Trophoblast cell (in vitro differentiated cells and primary cell): ENCODE results near the gene B4GALT2.

Experiments used
- DNase-seq, 2 donors: peaks; one replicate each; pipeline ENCODE4 v3.0.0-alpha.2; 2016
- H2AFZ ChIP-seq: 2 replicates; pipeline ENCODE4 v1.6.1; 2013; ENCODE audit warnings: low read length, moderate library complexity, mild to moderate bottlenecking; ENCODE audit not compliant: insufficient read depth, poor library complexity
- H2AK5ac ChIP-seq: 2 replicates; pipeline ENCODE4 v1.6.1; 2013; ENCODE audit warnings: mild to moderate bottlenecking, low read length
- H2BK120ac ChIP-seq: 2 replicates; pipeline ENCODE4 v1.6.1; 2013; ENCODE audit warnings: low read length, mild to moderate bottlenecking, moderate library complexity; ENCODE audit not compliant: insufficient read depth, poor library complexity
- H2BK12ac ChIP-seq: 2 replicates; pipeline ENCODE4 v1.6.1; 2013; ENCODE audit warnings: mild to moderate bottlenecking, low read length, moderate library complexity
- H2BK5ac ChIP-seq: 2 replicates; pipeline ENCODE4 v1.6.1; 2013; ENCODE audit warnings: low read length, low read depth, moderate library complexity, mild to moderate bottlenecking; ENCODE audit not compliant: poor library complexity
- H3K14ac ChIP-seq: 2 replicates; pipeline ENCODE4 v1.6.1; 2013; ENCODE audit warnings: mild to moderate bottlenecking, low read length
- H3K18ac ChIP-seq: 2 replicates; pipeline ENCODE4 v1.6.1; 2013; ENCODE audit warnings: mild to moderate bottlenecking, low read length
- H3K23ac ChIP-seq: 2 replicates; pipeline ENCODE4 v1.6.1; 2013; ENCODE audit warnings: low read length
- H3K27ac ChIP-seq: 2 replicates; pipeline ENCODE4 v1.5.1; 2013; ENCODE audit warnings: low read depth, mild to moderate bottlenecking, inconsistent platforms, low read length, moderate library complexity
- H3K27me3 ChIP-seq: 2 replicates; pipeline ENCODE4 v1.6.1; 2013; ENCODE audit warnings: inconsistent platforms, mild to moderate bottlenecking, low read length, moderate library complexity; ENCODE audit not compliant: insufficient read depth
- H3K36me3 ChIP-seq, 2 experiments: 1 replicate in 1 of 2; 2 replicates in 1 of 2; pipeline ENCODE4 v1.6.1; 2013; ENCODE audit warnings: low read length in 2 of 2, mild to moderate bottlenecking in 2 of 2, moderate library complexity in 1 of 2; ENCODE audit not compliant: insufficient read depth in 2 of 2, control insufficient read depth in 1 of 2
- H3K4ac ChIP-seq: 2 replicates; pipeline ENCODE4 v1.6.1; 2013; ENCODE audit warnings: low read depth, mild to moderate bottlenecking, low read length, moderate library complexity
- H3K4me1 ChIP-seq, 2 experiments: 1 replicate in 1 of 2; 2 replicates in 1 of 2; pipeline ENCODE4 v1.6.1; 2013; ENCODE audit warnings: low read length in 2 of 2, mild to moderate bottlenecking in 2 of 2, moderate library complexity in 1 of 2; ENCODE audit not compliant: insufficient read depth in 2 of 2, control insufficient read depth in 1 of 2
- H3K4me2 ChIP-seq: 2 replicates; pipeline ENCODE4 v1.6.1; 2013; ENCODE audit warnings: inconsistent platforms, mild to moderate bottlenecking, low read length, moderate library complexity
- H3K4me3 ChIP-seq: 2 replicates; pipeline ENCODE4 v1.5.1; 2013; ENCODE audit warnings: mild to moderate bottlenecking, low read depth, low read length, inconsistent platforms
- H3K79me1 ChIP-seq: one replicate; pipeline ENCODE4 v1.6.1; 2013; ENCODE audit warnings: low read length
- H3K79me2 ChIP-seq: 2 replicates; pipeline ENCODE4 v1.6.1; 2013; ENCODE audit warnings: low read length, mild to moderate bottlenecking; ENCODE audit not compliant: control insufficient read depth, insufficient read depth, poor library complexity
- H3K9ac ChIP-seq: 2 replicates; pipeline ENCODE4 v1.6.1; 2013; ENCODE audit warnings: mild to moderate bottlenecking, low read length
- H3K9me3 ChIP-seq: 2 replicates; pipeline ENCODE4 v1.6.1; 2013; ENCODE audit warnings: low read depth, mild to moderate bottlenecking, control low read depth, inconsistent platforms, low read length; ENCODE audit not compliant: insufficient read depth
- H4K12ac ChIP-seq: 2 replicates; pipeline ENCODE4 v1.6.1; 2013; ENCODE audit warnings: low read depth, mild to moderate bottlenecking, low read length, moderate library complexity
- H4K8ac ChIP-seq: 2 replicates; pipeline ENCODE4 v1.6.1; 2013; ENCODE audit warnings: low read depth, mild to moderate bottlenecking, low read length, moderate library complexity
- H4K91ac ChIP-seq: one replicate; pipeline ENCODE4 v1.6.1; 2013; ENCODE audit warnings: low read depth, mild to moderate bottlenecking, low read length, moderate library complexity
- WGBS: extraction: QIAGEN DNeasy Blood & Tissue Kit; methylation state at CpG from one replicate; pipeline ENCODE4 v1.1.7; 2013; ENCODE audit warnings: missing lambda C conversion rate; ENCODE audit not compliant: insufficient read length, insufficient coverage; ENCODE audit errors: extremely low coverage; 5-methylcytosine and 5-hydroxymethylcytosine counted together

B4GALT2 gene

DNA sequence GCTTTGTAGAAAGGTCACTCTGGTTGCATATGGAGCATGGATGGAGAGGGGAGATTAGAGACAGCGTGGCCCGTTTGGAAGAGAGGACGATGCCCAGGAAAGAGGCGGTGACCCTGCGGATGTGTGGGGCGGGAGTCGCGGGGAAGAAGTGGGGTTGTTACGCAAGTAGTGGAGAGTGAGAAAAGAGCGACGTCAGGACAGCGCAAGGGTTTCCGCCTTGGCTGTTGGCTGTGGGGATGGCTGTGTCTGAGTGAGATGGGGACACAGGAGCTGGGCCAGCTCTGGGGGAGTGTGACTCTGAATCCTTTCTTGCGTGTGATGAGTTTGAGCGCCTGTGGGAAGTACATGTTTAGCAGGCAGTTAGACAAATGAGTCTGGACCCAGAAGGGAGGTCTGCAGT is 3.8 kb downstream of the B4GALT2 start:
- Histone ChIP-seq H3K36me3 (peaks cover 43 to 45% of the 10 kb centered on the region in 2 experiments), H3K9ac (no peak overlapping the region), H3K18ac (no peak overlapping the region), H3K23ac (no peak overlapping the region), H2BK12ac (no peak overlapping the region), H4K8ac (no peak overlapping the region), H3K4me1 (peaks cover 9 to 14% of the 10 kb centered on the region in 2 experiments), H3K79me1 (peaks cover 8% of the 10 kb centered on the region), H2AFZ (no peak overlapping the region), H2BK120ac (no peak overlapping the region), H3K27ac (no peak overlapping the region), H3K9me3 (peaks cover 1% of the 10 kb centered on the region), H3K4ac (no peak overlapping the region), H3K4me3 (no peak overlapping the region), H3K27me3 (no peaks in the 10 kb centered on the region), H3K79me2 (peaks cover 9% of the 10 kb centered on the region), H2BK5ac (no peak overlapping the region), H4K12ac (no peak overlapping the region), H3K4me2 (no peak overlapping the region), H4K91ac (no peak overlapping the region), H2AK5ac (no peak overlapping the region), H3K14ac (no peak overlapping the region)
- WGBS: no CpG with 5 or more reads among the region's 15 CpGs
- no peak for DNase-seq

DNA sequence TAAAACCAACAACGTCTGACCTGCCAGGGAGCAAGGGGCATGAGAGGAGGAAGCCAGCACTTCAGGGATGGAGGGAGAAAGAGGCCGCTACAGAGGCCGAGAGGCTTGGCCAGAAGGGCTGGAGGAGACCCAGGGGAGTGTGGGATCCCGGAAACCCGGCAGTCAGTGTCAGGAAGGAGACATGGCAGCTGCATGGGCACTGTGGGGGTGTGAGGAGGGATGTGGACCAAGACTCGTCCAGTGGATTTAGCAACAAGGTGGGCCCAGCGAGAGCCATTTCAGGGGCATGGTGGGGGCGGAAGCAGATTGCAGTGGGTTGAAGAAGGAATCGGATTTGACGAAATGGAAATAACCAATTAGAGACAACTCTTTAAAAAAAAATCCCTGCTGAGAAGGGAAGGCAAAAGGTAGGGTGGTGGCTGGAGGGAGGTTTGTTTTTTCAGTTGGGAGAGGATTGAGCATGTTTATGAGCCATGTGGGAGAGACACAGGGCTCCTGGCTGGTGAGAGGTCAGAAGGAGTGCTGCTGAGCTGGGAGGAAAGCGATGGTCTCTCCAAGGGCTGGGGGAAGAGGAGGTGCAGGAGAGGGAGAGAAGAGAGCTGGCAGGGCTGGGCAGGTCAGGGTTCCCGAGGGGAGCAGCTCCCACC is 4.4 kb downstream of the B4GALT2 start:
- Histone ChIP-seq H3K4me2 (no peak overlapping the region), H3K79me2 (peaks cover 9% of the 10 kb centered on the region), H3K4me3 (no peak overlapping the region), H3K27me3 (no peaks in the 10 kb centered on the region), H3K23ac (no peak overlapping the region), H3K4ac (no peak overlapping the region), H3K79me1 (peaks cover 8% of the 10 kb centered on the region), H2BK120ac (no peak overlapping the region), H4K8ac (no peak overlapping the region), H2BK12ac (no peak overlapping the region), H4K12ac (no peak overlapping the region), H3K27ac (no peak overlapping the region), H3K14ac (no peak overlapping the region), H3K9me3 (peaks cover 3% of the 10 kb centered on the region), H2AK5ac (no peak overlapping the region), H3K18ac (no peak overlapping the region), H2BK5ac (no peak overlapping the region), H3K36me3 (peaks cover 38 to 40% of the 10 kb centered on the region in 2 experiments), H3K9ac (no peak overlapping the region), H4K91ac (no peak overlapping the region), H3K4me1 (peaks cover 7 to 10% of the 10 kb centered on the region in 2 experiments), H2AFZ (no peak overlapping the region)
- DNase-seq: no peak
- WGBS: no CpG with 5 or more reads among the region's 12 CpGs

- Histone ChIP-seq H2AK5ac (no peak overlapping the region), H3K14ac (no peak overlapping the region), H2BK5ac (no peak overlapping the region), H3K79me1 (peaks cover 3% of the 10 kb centered on the region), H3K4ac (no peak overlapping the region), H3K36me3 (peaks cover 38 to 40% of the 10 kb centered on the region in 2 experiments), H3K23ac (no peak overlapping the region), H4K8ac (no peak overlapping the region), H3K79me2 (peaks cover 3% of the 10 kb centered on the region), H3K27me3 (no peaks in the 10 kb centered on the region), H3K4me2 (no peak overlapping the region), H2AFZ (no peak overlapping the region), H3K18ac (no peak overlapping the region), H4K91ac (no peak overlapping the region), H3K27ac (no peak overlapping the region), H4K12ac (no peak overlapping the region), H2BK12ac (no peak overlapping the region), H3K4me3 (no peak overlapping the region), H3K9me3 (peaks cover 3% of the 10 kb centered on the region), H3K4me1 (peaks cover 5 to 8% of the 10 kb centered on the region in 2 experiments), H2BK120ac (no peak overlapping the region), H3K9ac (no peak overlapping the region)
- WGBS: no CpG with 5 or more reads among the region's 16 CpGs
- no peak for DNase-seq
These were observed 5.8 kb downstream of the B4GALT2 start for GRCh38 chr1:43984855-43985254.

GRCh38 chr1:43985984-43986595 is 7.1 kb downstream of the B4GALT2 start:
- no peak overlapping the region for H3K4ac ChIP-seq
- H3K4me3 ChIP-seq: no peak overlapping the region
- no peak overlapping the region for H3K27ac ChIP-seq
- H3K14ac ChIP-seq: no peak overlapping the region
- peaks cover 37% of the 10 kb centered on the region in 2 experiments for H3K36me3 ChIP-seq
- peaks cover 3% of the 10 kb centered on the region for H3K9me3 ChIP-seq
- no peak overlapping the region for H2BK5ac ChIP-seq
- no peak overlapping the region for H4K8ac ChIP-seq
- no peak overlapping the region for H2BK120ac ChIP-seq
- no peak overlapping the region for H3K18ac ChIP-seq
- no peak overlapping the region for H2BK12ac ChIP-seq
- H2AFZ ChIP-seq: no peak overlapping the region
- WGBS: no CpG with 5 or more reads among the region's 4 CpGs
- H3K9ac ChIP-seq: no peak overlapping the region
- peak; percentile 67 to 93 for DNase-seq
- H3K4me1 ChIP-seq: peaks cover 5% of the 10 kb centered on the region in 2 experiments
- H4K12ac ChIP-seq: no peak overlapping the region
- H3K23ac ChIP-seq: no peak overlapping the region
- no peak overlapping the region for H2AK5ac ChIP-seq
- H4K91ac ChIP-seq: no peak overlapping the region
- no peaks in the 10 kb centered on the region for H3K79me2 ChIP-seq
- H3K4me2 ChIP-seq: no peak overlapping the region
- no peaks in the 10 kb centered on the region for H3K27me3 ChIP-seq
- H3K79me1 ChIP-seq: peaks cover 2% of the 10 kb centered on the region
